RPMI8226 (cell line): ENCODE data around the gene HK2.
"Not testable (repeated sequence)": the region's sequence is repeated elsewhere in the genome, so short reads cannot be mapped to it uniquely, and the experiment has no call there.

Source experiments
- DNase-seq: peaks from one replicate; pipeline ENCODE4 v3.0.0-alpha.2; 2015

The HK2 gene

GRCh38 chr2:74835831-74836674 is 2.1 kb downstream of the HK2 start:
- DNase-seq = peak; percentile 65

DNA sequence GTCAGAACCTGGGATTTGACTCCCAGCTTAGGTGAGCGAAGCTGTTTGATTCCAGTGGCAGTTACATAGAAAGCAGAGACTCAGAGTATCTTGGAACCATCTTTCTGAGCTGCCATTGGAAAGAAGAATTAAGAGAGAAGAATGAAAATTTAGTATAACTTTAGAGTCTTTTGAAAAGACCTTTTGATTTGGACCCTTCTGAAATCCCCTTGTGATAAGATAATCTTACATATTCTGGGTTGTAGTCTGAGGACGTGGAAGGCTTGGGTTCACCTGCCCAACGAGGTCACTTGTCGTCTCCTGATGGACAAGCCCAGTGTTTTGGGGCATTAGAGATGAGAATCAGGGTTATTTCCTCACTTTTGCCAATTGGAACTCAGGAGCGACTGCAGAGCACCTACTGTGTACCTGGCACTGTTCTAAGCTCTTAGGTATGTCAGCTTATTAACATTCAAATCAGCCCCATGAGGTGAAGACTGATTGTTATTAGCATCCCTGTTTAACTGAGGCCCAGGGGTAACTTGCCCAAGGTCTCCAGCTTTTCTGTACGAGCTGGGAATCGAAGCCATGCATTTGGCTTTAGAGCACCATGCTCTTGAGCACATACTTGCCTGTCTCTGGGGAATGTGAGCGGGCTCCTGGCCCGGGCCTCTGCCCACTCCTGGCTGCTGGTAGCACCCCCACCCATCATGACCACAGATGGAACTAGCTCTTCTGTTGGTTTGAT is 2.9 kb downstream of the HK2 start:
- DNase-seq = no peak

DNA sequence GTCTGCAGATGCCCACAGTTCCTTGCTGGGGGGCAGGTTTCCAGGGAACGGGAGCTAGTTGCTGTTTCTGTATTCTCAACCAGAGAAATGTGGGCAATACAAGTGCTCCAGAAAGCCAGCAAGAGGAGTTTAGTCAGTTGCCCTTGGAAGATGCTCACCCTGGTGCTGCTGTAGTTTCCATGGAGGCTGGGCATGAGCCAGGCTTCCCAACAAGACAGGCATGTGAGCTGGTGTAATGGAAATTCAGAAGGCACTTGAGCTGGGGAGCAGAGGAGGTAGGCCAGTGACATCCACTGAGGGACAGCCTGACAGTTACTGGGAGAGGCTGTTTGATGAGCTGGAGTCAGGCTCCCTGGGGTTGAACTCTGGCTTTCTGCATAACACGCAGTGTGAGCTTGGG is 7.7 kb downstream of the HK2 start:
- no peak for DNase-seq

GRCh38 chr2:74843433-74843832 is 9.5 kb downstream of the HK2 start:
- DNase-seq = no peak

DNA sequence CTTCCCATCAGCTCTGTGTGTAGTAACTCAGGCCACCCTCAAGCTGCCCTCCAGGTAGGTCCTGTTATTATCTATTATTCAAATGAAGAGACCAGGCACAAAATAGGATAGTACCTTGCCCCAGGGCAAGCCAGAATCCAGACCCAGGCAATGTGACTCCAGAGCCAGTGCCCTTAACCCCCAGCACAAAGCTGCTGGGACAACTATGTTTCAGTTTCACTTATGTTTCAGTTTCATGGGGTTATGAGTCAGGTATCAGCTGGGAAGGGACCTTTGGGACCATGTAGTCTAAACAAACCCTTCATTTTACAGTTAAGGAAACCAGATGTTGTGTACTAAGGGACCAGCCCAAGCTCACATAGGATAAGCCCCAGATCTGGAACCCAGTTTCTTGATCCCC is 10.0 kb downstream of the HK2 start:
- DNase-seq = peak; percentile 71

GRCh38 chr2:74844752-74845151 is 10.8 kb downstream of the HK2 start:
- DNase-seq = no peak

DNA sequence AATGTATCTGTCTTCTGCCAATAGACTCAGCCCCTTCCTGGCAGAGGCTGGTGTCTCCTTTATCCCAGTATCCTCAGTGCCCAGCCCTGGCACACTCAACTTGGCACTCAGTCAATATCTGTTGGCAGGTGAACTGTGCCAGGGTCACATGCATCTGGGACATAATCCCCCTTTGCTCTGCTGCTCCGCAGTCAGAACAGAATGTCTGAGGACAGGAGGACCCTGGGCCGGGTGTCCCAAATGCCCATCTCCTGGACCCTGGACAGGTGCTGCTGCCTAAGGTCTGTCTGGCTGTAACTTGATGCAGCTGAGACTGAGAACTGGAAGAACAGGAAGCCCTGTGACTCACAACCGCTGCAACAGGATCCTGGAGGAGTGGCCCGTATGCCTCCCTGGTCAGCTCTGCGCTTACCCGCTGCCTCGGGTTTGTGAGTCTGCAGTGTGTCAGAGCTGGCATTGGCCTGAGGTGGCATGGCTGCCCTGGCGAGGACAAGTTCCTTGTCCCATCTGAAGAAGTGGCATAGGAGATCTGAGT is 11.4 kb downstream of the HK2 start:
- peak; percentile 8 for DNase-seq

DNA sequence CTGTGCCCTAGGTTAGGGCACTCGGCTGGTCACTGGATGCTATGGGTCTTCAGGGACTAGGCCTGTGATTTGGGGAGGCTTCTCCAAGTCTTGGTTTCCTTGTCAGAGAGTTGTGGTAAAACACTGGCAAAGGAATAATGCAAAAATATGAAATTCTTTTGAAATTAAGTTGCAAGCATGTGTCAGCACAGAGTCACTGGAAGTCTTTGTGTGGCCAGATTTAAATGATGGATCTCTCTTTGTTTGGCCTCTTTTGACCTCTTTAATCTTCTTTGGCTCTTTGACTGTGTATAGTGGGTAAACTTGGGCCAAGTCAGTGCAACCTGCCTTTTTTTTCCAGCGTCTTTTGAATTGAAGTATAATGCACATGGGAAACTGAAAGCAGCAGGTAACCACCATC is 12.1 kb downstream of the HK2 start:
- no peak for DNase-seq

- DNase-seq = no peak
Observed at GRCh38 chr2:74846481-74846880, 12.6 kb downstream of the HK2 start.

- no peak for DNase-seq
Observed at GRCh38 chr2:74847070-74847858, 13.3 kb downstream of the HK2 start.

- DNase-seq = peak; percentile 13
Observed at GRCh38 chr2:74849228-74849892, 15.4 kb downstream of the HK2 start.

GRCh38 chr2:74850496-74851190 is 16.7 kb downstream of the HK2 start:
- DNase-seq = no peak

DNA sequence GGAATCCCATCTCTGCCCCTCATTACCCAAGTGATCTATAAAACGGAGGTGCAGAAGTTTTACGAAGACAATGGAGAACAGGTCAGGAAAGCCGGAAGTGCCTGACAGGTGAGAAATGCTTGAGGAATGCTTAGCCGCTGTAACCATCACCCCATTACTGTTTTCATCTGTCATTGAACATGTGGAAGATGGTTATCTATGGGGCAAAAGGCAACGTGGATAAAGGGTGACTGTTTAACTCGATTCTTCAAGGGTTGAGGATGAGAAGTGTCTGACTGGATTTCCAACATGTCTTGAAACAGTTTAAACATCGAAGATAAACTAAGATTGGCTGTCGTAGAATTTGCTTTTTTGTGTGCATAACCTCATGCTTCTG is 17.3 kb downstream of the HK2 start:
- DNase-seq = no peak

GRCh38 chr2:74853360-74853759 is 19.4 kb downstream of the HK2 start:
- DNase-seq = not testable (repeated sequence)

DNA sequence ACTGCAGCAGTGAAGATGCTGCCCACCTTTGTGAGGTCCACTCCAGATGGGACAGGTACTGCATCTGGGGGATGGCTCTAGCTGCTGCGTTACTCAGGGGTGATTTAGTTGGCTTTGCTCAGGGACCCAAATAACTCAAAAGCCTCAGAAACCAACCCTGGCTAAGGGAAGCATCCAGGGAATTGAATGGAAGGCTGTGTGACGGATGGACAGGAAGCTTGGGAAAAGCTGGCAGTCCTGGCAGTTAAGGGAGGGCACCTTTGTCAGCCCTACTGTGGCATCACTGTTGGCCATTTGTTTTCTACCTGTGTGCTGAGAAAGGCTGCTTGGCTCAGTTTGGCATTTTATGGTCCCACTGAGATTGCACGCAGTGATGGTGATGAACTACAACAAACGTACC is 20.5 kb downstream of the HK2 start:
- no peak for DNase-seq

GRCh38 chr2:74855114-74855707 is 21.3 kb downstream of the HK2 start:
- DNase-seq = not testable (repeated sequence)

- no peak for DNase-seq
Observed at GRCh38 chr2:74856004-74856578, 22.2 kb downstream of the HK2 start.

GRCh38 chr2:74856599-74856998 is 22.7 kb downstream of the HK2 start:
- DNase-seq = no peak

- DNase-seq = no peak
Observed at GRCh38 chr2:74857215-74857614, 23.3 kb downstream of the HK2 start.

DNA sequence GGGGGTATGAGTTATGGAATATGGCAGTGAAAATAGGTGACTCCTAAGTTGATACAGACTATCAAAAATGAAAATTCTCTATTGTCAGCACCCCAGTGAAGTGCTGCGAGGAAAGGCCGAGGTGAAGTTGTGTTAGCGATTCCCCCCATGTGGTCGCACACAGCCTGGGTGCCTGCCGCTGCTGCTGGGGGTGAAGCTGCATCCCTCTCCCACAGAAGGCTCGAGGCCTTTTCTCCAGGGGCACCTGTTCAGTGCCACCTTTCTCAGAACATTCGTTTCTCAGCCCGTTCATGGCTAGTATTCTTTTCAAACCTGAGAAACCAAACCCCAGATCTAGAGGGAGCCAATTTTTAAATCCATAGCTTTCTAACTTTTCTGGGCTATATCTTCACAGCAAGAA is 23.8 kb downstream of the HK2 start:
- DNase-seq = no peak

- DNase-seq = no peak
Observed at GRCh38 chr2:74858281-74858680, 24.4 kb downstream of the HK2 start.
